Measurements from ENCODE around the gene PLXNB2. TPM values are rescaled to one million over a fixed set of nuclear protein-coding genes. Genes with fewer than 3 reads are reported as not detected.

PLXNB2 gene
- total RNA-seq, 5 donors from 2014 or later (not counting 1 experiment from before 2014, with no cell fraction given) = 4.3 to 11.8 (median 6.5) TPM

- peaks cover 0 to 22% of the 10 kb centered on the region in 2 experiments for H3K4me1 ChIP-seq (ENCODE audit: control insufficient read depth in 1 of 2, extremely low read depth in 1 of 2, insufficient read depth in 2 of 2, low read length in 2 of 2)
- peaks cover 0 to 69% of the 10 kb centered on the region in 2 experiments for H3K27me3 ChIP-seq (replicated peaks in 1 of 2; ENCODE audit: control insufficient read depth in 2 of 2, extremely low read depth in 1 of 2, insufficient read depth in 2 of 2, low read length in 1 of 2)
- 21% methylated on average over 3 of the region's 5 CpGs for WGBS (ENCODE audit: insufficient coverage)
- H3K27me3 Mint-ChIP-seq = peaks cover 23 to 33% of the 10 kb centered on the region in 2 donors
- no peaks in the 10 kb centered on the region for H3K9me3 ChIP-seq
- no peak overlapping the region for H3K27ac Mint-ChIP-seq
- H3K4me3 Mint-ChIP-seq = peak overlapping the region in 1 of 3 donors; percentile 9
- no peaks in the 10 kb centered on the region for H3K9me3 Mint-ChIP-seq
- ATAC-seq (replicated peaks in 1 of 4) (no peak), DNase-seq (no peak)
- H3K36me3 ChIP-seq (ENCODE audit: control insufficient read depth in 2 of 2, extremely low read depth in 1 of 2, insufficient read depth in 1 of 2, low read length in 1 of 2) = no peaks in the 10 kb centered on the region
- ChIA-PET CTCF (no interaction called here), POLR2A (no interaction called here)
- H3K4me3 ChIP-seq (ENCODE audit: control insufficient read depth in 1 of 2, extremely low read depth in 1 of 2, low read length in 1 of 2) = no peak overlapping the region
- H3K27ac ChIP-seq (ENCODE audit: low read length) = no peak overlapping the region
- H3K36me3 Mint-ChIP-seq = no peaks in the 10 kb centered on the region
- peaks cover 6% of the 10 kb centered on the region in 3 donors for H3K4me1 Mint-ChIP-seq
Measured at GRCh38 chr22:50294319-50294656, 13.2 kb downstream of the PLXNB2 start.

- Histone ChIP-seq H3K4me3 (ENCODE audit: control insufficient read depth in 1 of 2, extremely low read depth in 1 of 2, low read length in 1 of 2) (no peak overlapping the region), H3K27me3 (replicated peaks in 1 of 2; ENCODE audit: control insufficient read depth in 2 of 2, extremely low read depth in 1 of 2, insufficient read depth in 2 of 2, low read length in 1 of 2) (peaks cover 0 to 65% of the 10 kb centered on the region in 2 experiments), H3K36me3 (ENCODE audit: control insufficient read depth in 2 of 2, extremely low read depth in 1 of 2, insufficient read depth in 1 of 2, low read length in 1 of 2) (no peaks in the 10 kb centered on the region), H3K27ac (ENCODE audit: low read length) (no peak overlapping the region), H3K9me3 (no peaks in the 10 kb centered on the region), H3K4me1 (ENCODE audit: control insufficient read depth in 1 of 2, extremely low read depth in 1 of 2, insufficient read depth in 2 of 2, low read length in 2 of 2) (peaks cover 0 to 22% of the 10 kb centered on the region in 2 experiments)
- Mint-ChIP-seq H3K4me3 (peak overlapping the region in 1 of 3 donors; percentile 9), H3K27me3 (peaks cover 23 to 34% of the 10 kb centered on the region in 2 donors), H3K4me1 (peaks cover 6% of the 10 kb centered on the region in 3 donors), H3K9me3 (no peaks in the 10 kb centered on the region), H3K36me3 (no peaks in the 10 kb centered on the region), H3K27ac (no peak overlapping the region)
- DNase-seq = no peak
- peak; percentile 11 to 48 (median 28) for ATAC-seq (replicated peaks in 1 of 4)
- WGBS (ENCODE audit: insufficient coverage) = 27% methylated on average over 40 of the region's 42 CpGs
- ChIA-PET CTCF (no interaction called here), POLR2A (no interaction called here)
Measured at GRCh38 chr22:50293441-50294318, 13.8 kb downstream of the PLXNB2 start.

- Histone ChIP-seq H3K4me3 (ENCODE audit: control insufficient read depth in 1 of 2, extremely low read depth in 1 of 2, low read length in 1 of 2) (peak overlapping the region in 1 of 2 donors; percentile 18), H3K36me3 (ENCODE audit: control insufficient read depth in 2 of 2, extremely low read depth in 1 of 2, insufficient read depth in 1 of 2, low read length in 1 of 2) (no peaks in the 10 kb centered on the region), H3K4me1 (ENCODE audit: control insufficient read depth in 1 of 2, extremely low read depth in 1 of 2, insufficient read depth in 2 of 2, low read length in 2 of 2) (peaks cover 0 to 22% of the 10 kb centered on the region in 2 experiments), H3K9me3 (no peaks in the 10 kb centered on the region), H3K27me3 (replicated peaks in 1 of 2; ENCODE audit: control insufficient read depth in 2 of 2, extremely low read depth in 1 of 2, insufficient read depth in 2 of 2, low read length in 1 of 2) (peaks cover 0 to 62% of the 10 kb centered on the region in 2 experiments), H3K27ac (ENCODE audit: low read length) (no peak overlapping the region)
- no peaks in the 10 kb centered on the region for H3K36me3 Mint-ChIP-seq
- peaks cover 20 to 29% of the 10 kb centered on the region in 2 donors for H3K27me3 Mint-ChIP-seq
- WGBS (ENCODE audit: insufficient coverage) = 18% methylated on average over 17 of the region's 29 CpGs
- H3K9me3 Mint-ChIP-seq = no peaks in the 10 kb centered on the region
- H3K4me1 Mint-ChIP-seq = peaks cover 6% of the 10 kb centered on the region in 3 donors
- DNase-seq = no peak
- peak overlapping the region in 1 of 2 donors; percentile 19 for H3K27ac Mint-ChIP-seq
- peak; percentile 24 to 49 (median 44) for ATAC-seq (replicated peaks in 1 of 4)
- peak overlapping the region; percentile 24 to 71 (median 28) for H3K4me3 Mint-ChIP-seq
- CTCF ChIA-PET = no interaction called here
- POLR2A ChIA-PET = no interaction called here
Measured at GRCh38 chr22:50292643-50293440, 14.6 kb downstream of the PLXNB2 start.

GRCh38 chr22:50289942-50290630 is 17.4 kb downstream of the PLXNB2 start:
- Mint-ChIP-seq H3K36me3 (no peaks in the 10 kb centered on the region), H3K4me3 (no peak overlapping the region), H3K27ac (no peak overlapping the region), H3K4me1 (peaks cover 6% of the 10 kb centered on the region in 3 donors), H3K27me3 (peaks cover 14 to 23% of the 10 kb centered on the region in 2 donors), H3K9me3 (no peaks in the 10 kb centered on the region)
- no peak for DNase-seq
- ATAC-seq (replicated peaks in 1 of 4) = no peak
- ChIA-PET CTCF (no interaction called here), POLR2A (no interaction called here)
- WGBS (ENCODE audit: insufficient coverage) = 91% methylated on average over 32 of the region's 37 CpGs
- H3K36me3 ChIP-seq (ENCODE audit: control insufficient read depth in 2 of 2, extremely low read depth in 1 of 2, insufficient read depth in 1 of 2, low read length in 1 of 2) = no peaks in the 10 kb centered on the region
- peaks cover 0 to 22% of the 10 kb centered on the region in 2 experiments for H3K4me1 ChIP-seq (ENCODE audit: control insufficient read depth in 1 of 2, extremely low read depth in 1 of 2, insufficient read depth in 2 of 2, low read length in 2 of 2)
- no peak overlapping the region for H3K4me3 ChIP-seq (ENCODE audit: control insufficient read depth in 1 of 2, extremely low read depth in 1 of 2, low read length in 1 of 2)
- H3K9me3 ChIP-seq = no peaks in the 10 kb centered on the region
- H3K27ac ChIP-seq (ENCODE audit: low read length) = no peak overlapping the region
- H3K27me3 ChIP-seq (replicated peaks in 1 of 2; ENCODE audit: control insufficient read depth in 2 of 2, extremely low read depth in 1 of 2, insufficient read depth in 2 of 2, low read length in 1 of 2) = peaks cover 0 to 63% of the 10 kb centered on the region in 2 experiments

GRCh38 chr22:50289151-50289941 is 18.1 kb downstream of the PLXNB2 start:
- Histone ChIP-seq H3K27ac (ENCODE audit: low read length) (no peak overlapping the region), H3K4me1 (ENCODE audit: control insufficient read depth in 1 of 2, extremely low read depth in 1 of 2, insufficient read depth in 2 of 2, low read length in 2 of 2) (peaks cover 0 to 20% of the 10 kb centered on the region in 2 experiments), H3K9me3 (no peaks in the 10 kb centered on the region), H3K36me3 (ENCODE audit: control insufficient read depth in 2 of 2, extremely low read depth in 1 of 2, insufficient read depth in 1 of 2, low read length in 1 of 2) (no peaks in the 10 kb centered on the region), H3K27me3 (replicated peaks in 1 of 2; ENCODE audit: control insufficient read depth in 2 of 2, extremely low read depth in 1 of 2, insufficient read depth in 2 of 2, low read length in 1 of 2) (peaks cover 0 to 61% of the 10 kb centered on the region in 2 experiments), H3K4me3 (ENCODE audit: control insufficient read depth in 1 of 2, extremely low read depth in 1 of 2, low read length in 1 of 2) (no peak overlapping the region)
- POLR2A ChIA-PET = no interaction called here
- CTCF ChIA-PET = interaction anchor here in 1 of 2 donors (0.6 kb wide), 1 partner anchor 36 kb away, joined by 4 read pairs; no protein-coding TSS in a partner anchor
- Mint-ChIP-seq H3K36me3 (no peaks in the 10 kb centered on the region), H3K9me3 (no peaks in the 10 kb centered on the region), H3K4me3 (no peak overlapping the region), H3K27ac (no peak overlapping the region), H3K4me1 (peaks cover 6% of the 10 kb centered on the region in 3 donors), H3K27me3 (peaks cover 14 to 21% of the 10 kb centered on the region in 2 donors)
- DNase-seq = no peak
- no peak for ATAC-seq (replicated peaks in 1 of 4)
- WGBS (ENCODE audit: insufficient coverage) = 95% methylated on average over 57 of the region's 57 CpGs
